Nephron progenitor cell (in vitro differentiated cells): ENCODE results near the gene CTXN1.

Source experiments
- DNase-seq: peaks from one replicate; pipeline ENCODE4 v3.0.0; 2021
- H3K27ac Mint-ChIP-seq: 2 replicates; pipeline ENCODE4 v1.8.0; 2021; ENCODE audit warnings: mild to moderate bottlenecking, moderate library complexity, mixed read lengths
- H3K27me3 Mint-ChIP-seq: 2 replicates; pipeline ENCODE4 v1.8.0; 2021; ENCODE audit warnings: mild to moderate bottlenecking, low read depth, mixed read lengths; ENCODE audit not compliant: poor library complexity
- H3K36me3 Mint-ChIP-seq: 2 replicates; pipeline ENCODE4 v1.8.0; 2021; ENCODE audit warnings: low read depth, mixed read lengths
- H3K4me1 Mint-ChIP-seq: 2 replicates; pipeline ENCODE4 v1.8.0; 2021; ENCODE audit warnings: mixed read lengths
- H3K4me3 Mint-ChIP-seq: 2 replicates; pipeline ENCODE4 v1.8.0; 2021; ENCODE audit warnings: mild to moderate bottlenecking, moderate library complexity, mixed read lengths
- H3K9me3 Mint-ChIP-seq: 2 replicates; pipeline ENCODE4 v1.8.0; 2021; ENCODE audit warnings: mild to moderate bottlenecking, moderate library complexity, mixed read lengths
- CTCF ChIP-seq: fragments of 200-600 bp; sonication (generic); IDR thresholded peaks from 2 replicates; pipeline ENCODE4 v1.5.0; 2021; ENCODE audit warnings: antibody characterized with exemption

Gene CTXN1

GRCh38 chr19:7902796-7903243 lies 23.1 kb downstream of the CTXN1 start:
- Mint-ChIP-seq H3K4me1 (peaks cover 33% of the 10 kb centered on the region), H3K27ac (peak overlapping the region; percentile 90), H3K4me3 (peak overlapping the region; percentile 83), H3K27me3 (peaks cover 33% of the 10 kb centered on the region), H3K9me3 (no peaks in the 10 kb centered on the region), H3K36me3 (no peaks in the 10 kb centered on the region)
- no peak for DNase-seq
- no peak for TF ChIP-seq CTCF

GRCh38 chr19:7901337-7901736 lies 24.6 kb downstream of the CTXN1 start:
- Mint-ChIP-seq H3K36me3 (no peaks in the 10 kb centered on the region), H3K9me3 (no peaks in the 10 kb centered on the region), H3K27ac (no peak overlapping the region), H3K4me3 (no peak overlapping the region), H3K4me1 (peaks cover 33% of the 10 kb centered on the region), H3K27me3 (peaks cover 33% of the 10 kb centered on the region)
- no peak for TF ChIP-seq CTCF
- DNase-seq: no peak

- H3K4me1 Mint-ChIP-seq: peaks cover 30% of the 10 kb centered on the region
- H3K36me3 Mint-ChIP-seq: no peaks in the 10 kb centered on the region
- DNase-seq: no peak
- H3K9me3 Mint-ChIP-seq: no peaks in the 10 kb centered on the region
- peaks cover 33% of the 10 kb centered on the region for H3K27me3 Mint-ChIP-seq
- no peak overlapping the region for H3K4me3 Mint-ChIP-seq
- TF ChIP-seq CTCF: no peak
- no peak overlapping the region for H3K27ac Mint-ChIP-seq
Measured at GRCh38 chr19:7900931-7901330, 25.0 kb downstream of the CTXN1 start.

GRCh38 chr19:7900401-7900870 lies 25.5 kb downstream of the CTXN1 start:
- H3K27me3 Mint-ChIP-seq: peaks cover 29% of the 10 kb centered on the region
- no peak for DNase-seq
- TF ChIP-seq CTCF: no peak
- H3K27ac Mint-ChIP-seq: no peak overlapping the region
- H3K9me3 Mint-ChIP-seq: no peaks in the 10 kb centered on the region
- no peak overlapping the region for H3K4me3 Mint-ChIP-seq
- H3K4me1 Mint-ChIP-seq: peaks cover 25% of the 10 kb centered on the region
- H3K36me3 Mint-ChIP-seq: no peaks in the 10 kb centered on the region

GRCh38 chr19:7899751-7900378 lies 26.1 kb downstream of the CTXN1 start:
- H3K27me3 Mint-ChIP-seq: peaks cover 29% of the 10 kb centered on the region

More at GRCh38 chr19:7899751-7900378, 26.1 kb downstream of the CTXN1 start:
- no peak overlapping the region for H3K4me3 Mint-ChIP-seq
- no peak for TF ChIP-seq CTCF
- H3K9me3 Mint-ChIP-seq: no peaks in the 10 kb centered on the region
- H3K36me3 Mint-ChIP-seq: no peaks in the 10 kb centered on the region
- peaks cover 19% of the 10 kb centered on the region for H3K4me1 Mint-ChIP-seq
- DNase-seq: no peak
- no peak overlapping the region for H3K27ac Mint-ChIP-seq
